Osteoblast (primary cell): ENCODE results near the gene PTPN22. TPM values are rescaled to one million over a fixed set of nuclear protein-coding genes. Genes with fewer than 3 reads are reported as not detected.

ENCODE experiments used
- DNase-seq: peaks from one replicate; pipeline ENCODE4 v3.0.0; 2011; ENCODE audit warnings: low spot score, mixed read lengths; ENCODE audit not compliant: insufficient read length; ENCODE audit errors: missing footprints
- H2AFZ ChIP-seq: 2 replicates; pipeline ENCODE4 v1.6.0; 2011; ENCODE audit warnings: mild to moderate bottlenecking, low read length
- H3K27ac ChIP-seq: 2 replicates; pipeline ENCODE4 v1.5.1; 2011; ENCODE audit warnings: mild to moderate bottlenecking, low read depth, low read length, moderate library complexity
- H3K27me3 ChIP-seq: 2 replicates; pipeline ENCODE4 v1.6.0; 2012; ENCODE audit warnings: mild to moderate bottlenecking, control low read depth, inconsistent platforms, low read length, moderate library complexity; ENCODE audit not compliant: insufficient read depth
- H3K36me3 ChIP-seq: 2 replicates; pipeline ENCODE4 v1.5.1; 2011; ENCODE audit warnings: mild to moderate bottlenecking, low read length, control low read depth, moderate library complexity; ENCODE audit not compliant: insufficient read depth
- H3K4me1 ChIP-seq: 2 replicates; pipeline ENCODE4 v1.5.1; 2011; ENCODE audit warnings: mild to moderate bottlenecking, low read length, control low read depth, moderate library complexity; ENCODE audit not compliant: insufficient read depth
- H3K4me2 ChIP-seq: 2 replicates; pipeline ENCODE4 v1.6.0; 2011; ENCODE audit warnings: mild to moderate bottlenecking, low read length; ENCODE audit not compliant: insufficient read depth
- H3K4me3 ChIP-seq: fragments of 200-600 bp; sonication (generic); 3 replicates; pipeline ENCODE4 v1.5.1; 2012; ENCODE audit warnings: mild to moderate bottlenecking, low read length, inconsistent platforms; ENCODE audit not compliant: insufficient read depth
- H3K79me2 ChIP-seq: 2 replicates; pipeline ENCODE4 v1.6.0; 2012; ENCODE audit warnings: mild to moderate bottlenecking, low read length, control low read depth, inconsistent platforms; ENCODE audit not compliant: insufficient read depth
- H3K9me3 ChIP-seq: 2 replicates; pipeline ENCODE4 v1.5.1; 2011; ENCODE audit warnings: low read depth, low read length, control low read depth
- H4K20me1 ChIP-seq: 2 replicates; pipeline ENCODE4 v1.6.0; 2012; ENCODE audit warnings: mild to moderate bottlenecking, low read length, control low read depth; ENCODE audit not compliant: insufficient read depth
- CTCF ChIP-seq: IDR thresholded peaks from 2 replicates; pipeline ENCODE4 v1.5.1; 2011; ENCODE audit warnings: mild to moderate bottlenecking, low read depth, low read length, moderate library complexity; ENCODE audit errors: extremely low read depth
- total RNA-seq: library from RNA; depleted of rRNA; stranded (reverse); fragments of >200 nt; gene quantifications from 2 replicates; pipeline ENCODE4 v1.2.3, GENCODE V29; 2012

PTPN22 gene
- total RNA-seq, 1 donor, result 1.1 TPM

- no peaks in the 10 kb centered on the region for H3K9me3 ChIP-seq
- no peak for TF ChIP-seq CTCF
- peaks cover 12% of the 10 kb centered on the region for H3K4me1 ChIP-seq
- no peaks in the 10 kb centered on the region for H3K36me3 ChIP-seq
- H3K4me2 ChIP-seq, result no peak overlapping the region
- no peaks in the 10 kb centered on the region for H3K27me3 ChIP-seq
- H4K20me1 ChIP-seq, result no peaks in the 10 kb centered on the region
- no peak overlapping the region for H3K27ac ChIP-seq
- H3K4me3 ChIP-seq, result no peak overlapping the region
- no peaks in the 10 kb centered on the region for H3K79me2 ChIP-seq
- DNase-seq, result no peak
- H2AFZ ChIP-seq, result no peak overlapping the region
These were observed 36.8 kb downstream of the PTPN22 start for GRCh38 chr1:113834716-113835115.

- Histone ChIP-seq H3K4me3 (no peak overlapping the region), H3K4me2 (peak overlapping the region; percentile 53), H3K36me3 (no peaks in the 10 kb centered on the region), H3K27me3 (no peaks in the 10 kb centered on the region), H3K27ac (peak overlapping the region; percentile 54), H3K79me2 (no peaks in the 10 kb centered on the region), H3K9me3 (no peaks in the 10 kb centered on the region), H2AFZ (peak overlapping the region; percentile 32), H3K4me1 (peaks cover 16% of the 10 kb centered on the region), H4K20me1 (no peaks in the 10 kb centered on the region)
- TF ChIP-seq CTCF, result no peak
- peak; percentile 73 for DNase-seq
These were observed 41.5 kb downstream of the PTPN22 start for GRCh38 chr1:113830039-113830438.

GRCh38 chr1:113821916-113822315, 49.6 kb downstream of the PTPN22 start:
- Histone ChIP-seq H3K4me3 (no peak overlapping the region), H3K4me2 (no peak overlapping the region), H3K36me3 (no peaks in the 10 kb centered on the region), H3K27ac (no peak overlapping the region), H2AFZ (no peak overlapping the region), H3K4me1 (no peaks in the 10 kb centered on the region), H4K20me1 (no peaks in the 10 kb centered on the region), H3K79me2 (no peaks in the 10 kb centered on the region), H3K27me3 (no peaks in the 10 kb centered on the region), H3K9me3 (no peaks in the 10 kb centered on the region)
- no peak for TF ChIP-seq CTCF
- DNase-seq, result no peak

- H3K4me1 ChIP-seq, result no peaks in the 10 kb centered on the region
- no peaks in the 10 kb centered on the region for H4K20me1 ChIP-seq
- H3K4me2 ChIP-seq, result no peak overlapping the region
- TF ChIP-seq CTCF, result no peak
- no peaks in the 10 kb centered on the region for H3K27me3 ChIP-seq
- H3K79me2 ChIP-seq, result no peaks in the 10 kb centered on the region
- no peaks in the 10 kb centered on the region for H3K9me3 ChIP-seq
- H2AFZ ChIP-seq, result no peak overlapping the region
- no peak overlapping the region for H3K4me3 ChIP-seq
- H3K36me3 ChIP-seq, result no peaks in the 10 kb centered on the region
- H3K27ac ChIP-seq, result no peak overlapping the region
- DNase-seq, result peak; percentile 15
These were observed 52.9 kb downstream of the PTPN22 start for GRCh38 chr1:113818578-113818977.
